PC-9 (cell line): ENCODE results near the gene MAT2A.

Source experiments
- CTCF ChIP-seq: fragments of 200-600 bp; sonication (generic); conservative IDR thresholded peaks from 2 replicates; pipeline ENCODE4 v1.6.1; 2017; ENCODE audit warnings: mixed run types, antibody characterized with exemption, mild to moderate bottlenecking, moderate library complexity
- EZH2 ChIP-seq: fragments of 200-600 bp; sonication (generic); IDR thresholded peaks from 2 replicates; pipeline ENCODE4 v1.8.0; 2017; ENCODE audit warnings: antibody characterized with exemption, low read depth

DNA sequence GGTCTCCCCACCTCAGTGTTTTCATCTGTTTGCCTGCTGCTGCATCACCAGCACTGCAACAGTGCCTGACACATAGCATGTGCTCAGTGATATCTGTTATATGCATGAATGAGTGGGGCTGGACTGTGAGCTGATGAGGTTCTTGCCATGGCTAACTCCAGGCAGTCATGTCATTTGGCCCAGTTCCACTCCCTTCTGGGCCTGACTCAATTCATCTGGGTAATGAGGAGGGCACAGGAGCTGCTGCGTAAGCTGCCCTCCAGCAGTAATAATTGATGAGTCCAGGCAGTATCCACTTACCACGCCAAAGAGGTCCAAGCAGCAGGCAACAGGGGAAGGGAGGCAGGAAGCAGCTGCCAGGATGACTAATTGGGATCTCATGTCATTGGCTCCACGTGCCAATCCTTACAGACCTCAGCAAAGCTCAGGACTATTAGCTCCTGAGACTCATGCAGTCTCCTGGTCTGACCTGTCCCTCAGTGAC is 34.1 kb upstream of the MAT2A start:
- no peak for TF ChIP-seq EZH2
- TF ChIP-seq CTCF: no peak
